Pancreas (tissue), 10 donors: ENCODE data around the gene ONECUT1. TPM values are rescaled to one million over a fixed set of nuclear protein-coding genes. Genes with fewer than 3 reads are reported as not detected.

Experiments used
- ATAC-seq, 4 donors: fragments of 200-7000 bp; cut with Tn5 transposase; one replicate each; pipeline versions ENCODE4 v1.8.0 to v1.9.1; 2020; ENCODE audit warnings: mild to moderate bottlenecking in 4 of 4, moderate library complexity in 4 of 4
- DNase-seq, 6 donors: peaks; one replicate each; pipeline ENCODE4 v3.0.0-alpha.2; 2020
- FAIRE-seq: peaks from 2 replicates; lab custom pipeline; 2012; peaks lifted over from hg19 to GRCh38; lab: Jason Lieb, UNC
- H3K27ac ChIP-seq, 4 donors: fragments of 200-600 bp; sonication (generic); 1 replicate in 3 of 4; 2 replicates in 1 of 4; pipeline versions ENCODE4 v1.5.0 to v1.8.0; 2020
- H3K27me3 ChIP-seq, 4 donors: fragments of 200-600 bp; one replicate each; pipeline ENCODE4 v1.8.0; 2021
- H3K36me3 ChIP-seq, 3 donors: fragments of 200-600 bp; sonication (generic) in 1 of 3; one replicate each; pipeline versions ENCODE4 v1.5.0 to v1.8.0; 2020 to 2021
- H3K4me1 ChIP-seq, 3 donors: fragments of 200-600 bp; one replicate each; pipeline ENCODE4 v1.8.0; 2021
- H3K4me3 ChIP-seq, 4 donors: fragments of 200-600 bp; sonication (generic) in 2 of 4; one replicate each; pipeline versions ENCODE4 v1.5.0 to v1.8.0; 2020 to 2021
- H3K9me3 ChIP-seq, 4 donors: fragments of 200-600 bp; one replicate each; pipeline ENCODE4 v1.8.0; 2021
- WGBS, 2 donors: extraction: QIAGEN DNeasy Blood & Tissue Kit; methylation state at CpG; one replicate each; pipeline ENCODE4 v1.1.7; 2013; 5-methylcytosine and 5-hydroxymethylcytosine counted together
- intact Hi-C, 3 donors: fragments of 100-400 bp; cut with DNase I; formaldehyde crosslinking; loops; one replicate each; pipeline versions ENCODE4 v1.11.1 to v1.14.2; 2022
- polyA plus RNA-seq, 2 donors: library from polyadenylated mRNA; stranded (reverse); fragments of 200-250 nt; gene quantifications; one replicate each; pipeline ENCODE4 v1.2.3, GENCODE V29; 2013
- total RNA-seq, 6 donors: library from RNA; stranded (reverse); fragmentation: NEBNext Ultra II Directional in 4 of 6; extraction: Animal tissue kit (Norgen Biotek cat#: 25700) in 4 of 6; gene quantifications; one replicate each; pipeline versions ENCODE4 v1.2.1 to v1.2.4, GENCODE V29; 2021 to 2023
- TF ChIP-seq, protein P1 (sequence below), 4 donors: fragments of 200-600 bp; sonication (generic) in 3 of 4; IDR thresholded peaks; one replicate each; pipeline versions ENCODE4 v1.5.0 to v1.8.0; 2021; ENCODE audit warnings: antibody characterized with exemption in 4 of 4
- donor health status: healthy with polysubstance abuse.
- donor health status: DM: no; HTN: no; CAD: no; lungs with moderate emphysema.
- donor health status: DM: no; HTN: no; CAD: no.
- donor health status: control.
- donor health status: control.
- donor health status: Bipolar disorder and iron deficiency.
- donor health status: DM: yes; HTN: yes; CAD: no.
- donor health status: DM: no; HTN: no; CAD: no.
- donor health status: DM: no; HTN: no; CAD: no.
- donor health status: DM: yes; HTN: yes; CAD: no.

Gene ONECUT1
- total and polyA plus RNA-seq, 8 donors, result 8.0 to 56.2 (median 36.8) TPM

DNA sequence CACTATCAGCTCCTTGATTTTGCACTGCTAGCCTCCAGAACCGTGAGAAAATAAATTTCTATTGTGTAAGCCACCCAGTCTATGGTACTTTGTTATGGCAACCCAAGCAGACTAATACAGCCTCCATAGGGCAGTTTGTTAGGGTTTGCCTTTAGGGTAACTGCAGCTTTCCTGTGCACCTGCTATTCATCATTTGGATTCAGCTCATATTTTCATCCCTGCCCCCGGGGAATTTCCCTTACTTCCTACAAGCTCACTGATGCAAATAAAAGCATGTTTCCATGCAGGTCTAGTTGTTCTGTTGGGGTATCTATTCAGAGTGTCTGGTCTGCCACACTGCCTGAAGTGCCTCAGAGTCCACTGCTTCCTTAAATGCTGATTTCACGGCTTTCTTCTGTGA, 62.3 kb downstream of the ONECUT1 start:
- TF ChIP-seq, protein P1, sequence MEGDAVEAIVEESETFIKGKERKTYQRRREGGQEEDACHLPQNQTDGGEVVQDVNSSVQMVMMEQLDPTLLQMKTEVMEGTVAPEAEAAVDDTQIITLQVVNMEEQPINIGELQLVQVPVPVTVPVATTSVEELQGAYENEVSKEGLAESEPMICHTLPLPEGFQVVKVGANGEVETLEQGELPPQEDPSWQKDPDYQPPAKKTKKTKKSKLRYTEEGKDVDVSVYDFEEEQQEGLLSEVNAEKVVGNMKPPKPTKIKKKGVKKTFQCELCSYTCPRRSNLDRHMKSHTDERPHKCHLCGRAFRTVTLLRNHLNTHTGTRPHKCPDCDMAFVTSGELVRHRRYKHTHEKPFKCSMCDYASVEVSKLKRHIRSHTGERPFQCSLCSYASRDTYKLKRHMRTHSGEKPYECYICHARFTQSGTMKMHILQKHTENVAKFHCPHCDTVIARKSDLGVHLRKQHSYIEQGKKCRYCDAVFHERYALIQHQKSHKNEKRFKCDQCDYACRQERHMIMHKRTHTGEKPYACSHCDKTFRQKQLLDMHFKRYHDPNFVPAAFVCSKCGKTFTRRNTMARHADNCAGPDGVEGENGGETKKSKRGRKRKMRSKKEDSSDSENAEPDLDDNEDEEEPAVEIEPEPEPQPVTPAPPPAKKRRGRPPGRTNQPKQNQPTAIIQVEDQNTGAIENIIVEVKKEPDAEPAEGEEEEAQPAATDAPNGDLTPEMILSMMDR (IDR thresholded peaks at IDR 0.05), result no peak
- intact Hi-C loops, result no loop called here
- DNase-seq (no peak), ATAC-seq (no peak), FAIRE-seq (no peak)
- 72 to 78% methylated on average over 3 of the region's 3 CpGs for WGBS, 2 donors
- no peaks in the 10 kb centered on the region for H3K9me3 ChIP-seq
- H3K36me3 ChIP-seq, result no peaks in the 10 kb centered on the region
- H3K27ac ChIP-seq, result no peak overlapping the region
- H3K4me1 ChIP-seq, result peaks cover 0 to 12% (median 3%) of the 10 kb centered on the region in 3 donors
- H3K27me3 ChIP-seq, result no peaks in the 10 kb centered on the region
- no peak overlapping the region for H3K4me3 ChIP-seq

DNA sequence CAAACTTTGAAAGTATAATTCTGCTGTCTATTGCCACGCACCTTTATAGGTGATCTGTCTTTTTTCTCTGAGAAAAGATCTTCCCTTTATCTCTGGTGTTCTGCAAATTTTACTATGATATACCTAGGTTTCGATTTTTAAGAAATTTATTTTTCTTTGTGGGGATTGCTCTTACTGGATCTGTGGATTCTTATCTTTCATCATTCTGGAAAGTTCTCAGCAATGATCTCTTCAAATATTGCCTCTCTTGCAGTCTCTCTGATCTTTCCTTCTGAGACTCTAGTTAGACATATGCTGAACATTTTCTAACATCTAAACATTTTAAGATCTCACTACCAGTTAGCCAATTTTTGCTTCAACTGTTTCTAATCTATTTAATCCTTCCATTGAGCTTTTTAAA, 63.9 kb downstream of the ONECUT1 start:
- Histone ChIP-seq H3K4me3 (no peak overlapping the region), H3K4me1 (no peaks in the 10 kb centered on the region), H3K27me3 (no peaks in the 10 kb centered on the region), H3K27ac (no peak overlapping the region), H3K9me3 (no peaks in the 10 kb centered on the region), H3K36me3 (no peaks in the 10 kb centered on the region)
- no peak for DNase-seq
- TF ChIP-seq, protein P1 (IDR thresholded peaks at IDR 0.05), result no peak
- no peak for ATAC-seq
- WGBS, 2 donors, result 80 to 81% methylated on average over 2 of the region's 2 CpGs
- intact Hi-C loops, result no loop called here
- FAIRE-seq, result no peak

DNA sequence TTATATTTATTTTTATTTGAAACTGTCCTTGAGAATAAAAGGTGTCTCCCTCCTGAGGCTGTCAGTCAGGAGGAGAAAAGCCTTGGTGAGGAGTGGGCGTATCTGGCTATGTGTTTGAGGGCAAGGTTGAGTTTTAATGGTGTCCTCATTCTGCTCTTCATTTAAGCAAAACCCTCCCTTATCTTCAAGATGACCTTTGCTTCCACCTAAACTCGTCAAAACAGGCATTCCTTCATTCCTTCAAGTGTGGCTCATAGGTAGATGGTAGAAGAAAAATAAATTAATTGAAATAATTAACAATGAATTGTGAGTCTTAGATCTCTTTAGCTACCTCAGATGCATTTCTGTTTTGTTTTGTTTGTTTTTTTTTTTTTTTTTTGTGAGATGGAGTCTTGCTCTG, 71.6 kb downstream of the ONECUT1 start:
- H3K27me3 ChIP-seq, result no peaks in the 10 kb centered on the region
- no peak overlapping the region for H3K4me3 ChIP-seq
- no peaks in the 10 kb centered on the region for H3K36me3 ChIP-seq
- DNase-seq, result no peak
- no peaks in the 10 kb centered on the region for H3K9me3 ChIP-seq
- no peak overlapping the region for H3K27ac ChIP-seq
- TF ChIP-seq, protein P1 (IDR thresholded peaks at IDR 0.05), result no peak
- intact Hi-C loops, result no loop called here
- no peak for ATAC-seq
- no peak for FAIRE-seq
- H3K4me1 ChIP-seq, result no peaks in the 10 kb centered on the region
- WGBS, 2 donors, result 60 to 75% methylated on average over 2 of the region's 2 CpGs

DNA sequence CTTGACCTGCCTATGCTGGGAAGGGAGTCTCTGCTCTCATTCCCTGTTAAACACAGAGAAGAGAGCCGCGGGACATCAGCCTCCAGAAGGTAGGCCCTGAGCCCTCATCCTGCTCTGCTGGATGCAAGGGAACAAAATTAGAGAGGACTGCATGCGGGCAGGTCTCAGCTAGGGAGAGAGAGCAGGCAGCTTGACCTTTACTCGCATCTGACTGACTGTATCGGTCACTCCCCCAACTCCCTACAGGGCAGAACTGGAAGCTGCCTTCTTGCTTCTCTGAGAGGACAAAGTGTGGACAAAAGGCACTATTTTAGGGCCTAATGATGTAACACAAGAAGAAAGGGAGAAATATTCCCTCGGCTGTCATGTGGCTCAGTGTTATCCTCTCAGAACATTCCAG, 72.2 kb downstream of the ONECUT1 start:
- no peaks in the 10 kb centered on the region for H3K9me3 ChIP-seq
- no peaks in the 10 kb centered on the region for H3K27me3 ChIP-seq
- DNase-seq (no peak), FAIRE-seq (no peak), ATAC-seq (no peak)
- no peaks in the 10 kb centered on the region for H3K4me1 ChIP-seq
- TF ChIP-seq, protein P1 (IDR thresholded peaks at IDR 0.05), result no peak
- intact Hi-C loops, result no loop called here
- H3K4me3 ChIP-seq, result no peak overlapping the region
- H3K36me3 ChIP-seq, result no peaks in the 10 kb centered on the region
- WGBS, 2 donors, result 91 to 95% methylated on average over 6 of the region's 6 CpGs
- H3K27ac ChIP-seq, result no peak overlapping the region

DNA sequence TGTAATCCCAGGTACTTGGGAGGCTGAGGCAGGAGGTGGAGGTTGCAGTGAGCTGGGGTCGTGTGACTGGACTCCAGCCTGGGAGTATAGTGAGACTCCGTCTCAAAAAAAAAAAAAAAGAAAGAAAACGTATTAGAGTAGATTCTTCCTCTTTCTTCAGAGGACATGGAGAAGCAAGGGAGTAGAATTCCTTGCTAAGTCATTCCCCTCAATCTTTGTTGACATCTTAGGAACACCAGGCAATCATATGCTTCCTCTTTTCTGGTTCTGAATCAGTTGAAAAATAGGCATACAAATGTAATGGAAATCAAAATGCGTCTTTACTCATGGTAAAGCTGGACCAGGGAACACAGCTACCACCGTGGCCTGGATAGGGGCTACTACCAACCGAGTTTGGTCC, 72.7 kb downstream of the ONECUT1 start:
- Histone ChIP-seq H3K9me3 (no peaks in the 10 kb centered on the region), H3K27me3 (no peaks in the 10 kb centered on the region), H3K36me3 (no peaks in the 10 kb centered on the region), H3K4me1 (no peaks in the 10 kb centered on the region), H3K27ac (no peak overlapping the region), H3K4me3 (no peak overlapping the region)
- TF ChIP-seq, protein P1 (IDR thresholded peaks at IDR 0.05), result no peak
- ATAC-seq (no peak), DNase-seq (no peak), FAIRE-seq (no peak)
- 85 to 91% methylated on average over 6 of the region's 6 CpGs for WGBS, 2 donors
- intact Hi-C loops, result no loop called here
